Measurements from ENCODE around the gene MAP3K21. TPM values are rescaled to one million over a fixed set of nuclear protein-coding genes. Genes with fewer than 3 reads are reported as not detected.

MAP3K21 gene
- total RNA-seq, 2 donors from 2014 or later = 0.14 to 2.8 TPM

GRCh38 chr1:233349137-233349536 is 21.6 kb downstream of the MAP3K21 start:
- DNase-seq (ENCODE audit: low spot score) (no peak), ATAC-seq (ENCODE audit: insufficient number of reproducible peaks, low FRiP score, low read depth) (no peak)
- Histone ChIP-seq H3K9me3 (no peaks in the 10 kb centered on the region), H3K36me3 (no peaks in the 10 kb centered on the region), H3K4me1 (ENCODE audit: control insufficient read depth in 1 of 2, low read depth in 2 of 2) (no peaks in the 10 kb centered on the region), H3K27ac (no peak overlapping the region), H3K4me3 (no peak overlapping the region), H3K27me3 (replicated peaks; ENCODE audit: insufficient read depth) (no peaks in the 10 kb centered on the region)
- TF ChIP-seq CTCF (IDR thresholded peaks at IDR 0.05) = no peak

GRCh38 chr1:233354983-233355382 is 27.5 kb downstream of the MAP3K21 start:
- TF ChIP-seq CTCF (IDR thresholded peaks at IDR 0.05) = no peak
- Histone ChIP-seq H3K4me3 (no peak overlapping the region), H3K36me3 (no peaks in the 10 kb centered on the region), H3K27me3 (replicated peaks; ENCODE audit: insufficient read depth) (no peaks in the 10 kb centered on the region), H3K27ac (no peak overlapping the region), H3K4me1 (ENCODE audit: control insufficient read depth in 1 of 2, low read depth in 2 of 2) (no peaks in the 10 kb centered on the region), H3K9me3 (no peaks in the 10 kb centered on the region)
- ATAC-seq (ENCODE audit: insufficient number of reproducible peaks, low FRiP score, low read depth) (no peak), DNase-seq (ENCODE audit: low spot score) (no peak)

GRCh38 chr1:233355841-233356704 is 28.5 kb downstream of the MAP3K21 start:
- DNase-seq (ENCODE audit: low spot score) (no peak), ATAC-seq (ENCODE audit: insufficient number of reproducible peaks, low FRiP score, low read depth) (no peak)
- no peak overlapping the region for H3K4me3 ChIP-seq
- no peak overlapping the region for H3K27ac ChIP-seq
- H3K4me1 ChIP-seq (ENCODE audit: control insufficient read depth in 1 of 2, low read depth in 2 of 2) = no peaks in the 10 kb centered on the region
- H3K36me3 ChIP-seq = no peaks in the 10 kb centered on the region
- no peaks in the 10 kb centered on the region for H3K9me3 ChIP-seq
- no peaks in the 10 kb centered on the region for H3K27me3 ChIP-seq (replicated peaks; ENCODE audit: insufficient read depth)
- no peak for TF ChIP-seq CTCF (IDR thresholded peaks at IDR 0.05)

- Histone ChIP-seq H3K4me1 (ENCODE audit: control insufficient read depth in 1 of 2, low read depth in 2 of 2) (no peaks in the 10 kb centered on the region), H3K27me3 (replicated peaks; ENCODE audit: insufficient read depth) (no peaks in the 10 kb centered on the region), H3K9me3 (no peaks in the 10 kb centered on the region), H3K36me3 (no peaks in the 10 kb centered on the region), H3K27ac (no peak overlapping the region), H3K4me3 (no peak overlapping the region)
- no peak for TF ChIP-seq CTCF (IDR thresholded peaks at IDR 0.05)
- DNase-seq (ENCODE audit: low spot score) = no peak
- no peak for ATAC-seq (ENCODE audit: insufficient number of reproducible peaks, low FRiP score, low read depth)
Observed at GRCh38 chr1:233356705-233356987, 29.1 kb downstream of the MAP3K21 start.

GRCh38 chr1:233357595-233358397 is 30.3 kb downstream of the MAP3K21 start:
- TF ChIP-seq CTCF (IDR thresholded peaks at IDR 0.05) = no peak
- DNase-seq (ENCODE audit: low spot score) (no peak), ATAC-seq (ENCODE audit: insufficient number of reproducible peaks, low FRiP score, low read depth) (no peak)
- no peaks in the 10 kb centered on the region for H3K36me3 ChIP-seq
- no peaks in the 10 kb centered on the region for H3K9me3 ChIP-seq
- no peaks in the 10 kb centered on the region for H3K27me3 ChIP-seq (replicated peaks; ENCODE audit: insufficient read depth)
- no peak overlapping the region for H3K27ac ChIP-seq
- no peak overlapping the region for H3K4me3 ChIP-seq
- H3K4me1 ChIP-seq (ENCODE audit: control insufficient read depth in 1 of 2, low read depth in 2 of 2) = no peaks in the 10 kb centered on the region

Data from thoracic aorta (tissue), 2 donors.